Panc1 (cell line): ENCODE results near the gene CDC23. TPM values are rescaled to one million over a fixed set of nuclear protein-coding genes. Genes with fewer than 3 reads are reported as not detected.

Source experiments
- ATAC-seq: fragments of 200-7000 bp; cut with Tn5 transposase; 2 replicates; pipeline ENCODE4 v1.9.1; 2020; ENCODE audit warnings: mild to moderate bottlenecking, moderate library complexity
- BruUV-seq: library from RNA; stranded (reverse); fragments of 400-500 nt; replicated peaks from 2 replicates; lab custom pipeline; 2021; lab: Mats Ljungman, UMichigan
- CTCF ChIA-PET: fragments of 300-600 bp; sonication (Branson Sonifier 250); formaldehyde crosslinking; loops from one replicate; lab custom pipeline; 2022; ENCODE audit warnings: antibody characterized with exemption; lab: Charles Lee
- POLR2A ChIA-PET: fragments of 300-600 bp; sonication (Branson Sonifier 250); formaldehyde crosslinking; loops from one replicate; lab custom pipeline; 2022; ENCODE audit warnings: antibody characterized with exemption; lab: Charles Lee
- DNase-seq: peaks from one replicate; pipeline ENCODE4 v3.0.0-alpha.2; 2010; ENCODE audit warnings: low read depth, low spot score
- H3K27ac ChIP-seq: 2 replicates; pipeline ENCODE4 v1.5.1; 2011; ENCODE audit warnings: mild to moderate bottlenecking, low read length, inconsistent platforms
- H3K27me3 ChIP-seq: fragments of 200-500 bp; sonication (Bioruptor generic); 2 replicates; pipeline ENCODE4 v1.6.0; 2014; ENCODE audit warnings: low read length, inconsistent platforms; ENCODE audit not compliant: control insufficient read depth, insufficient read depth
- H3K36me3 ChIP-seq: fragments of 200-500 bp; sonication (Bioruptor generic); 2 replicates; pipeline ENCODE4 v1.5.1; 2014; ENCODE audit warnings: inconsistent platforms, mild to moderate bottlenecking, low read length, moderate library complexity; ENCODE audit not compliant: control insufficient read depth, insufficient read depth
- H3K4me1 ChIP-seq: 2 replicates; pipeline ENCODE4 v1.5.1; 2011; ENCODE audit warnings: inconsistent platforms, mild to moderate bottlenecking, low read length, moderate library complexity; ENCODE audit not compliant: control insufficient read depth, insufficient read depth
- H3K4me3 ChIP-seq, 2 experiments: 2 replicates each; pipeline ENCODE4 v1.5.1; 2011 to 2012; ENCODE audit warnings: low read depth in 2 of 2, low read length in 2 of 2, mild to moderate bottlenecking in 2 of 2, inconsistent platforms in 1 of 2, moderate library complexity in 1 of 2
- H3K9me3 ChIP-seq: fragments of 200-500 bp; sonication (Bioruptor generic); 2 replicates; pipeline ENCODE4 v1.5.1; 2014; ENCODE audit warnings: low read depth, mild to moderate bottlenecking, inconsistent platforms, low read length, moderate library complexity; ENCODE audit not compliant: control insufficient read depth, insufficient read depth
- POLR2AphosphoS5 ChIP-seq: IDR thresholded peaks from 2 replicates; pipeline ENCODE4 v1.6.1; 2012; ENCODE audit warnings: mild to moderate bottlenecking, low read depth, low read length, moderate library complexity
- SIN3A ChIP-seq: IDR thresholded peaks from 2 replicates; pipeline ENCODE4 v1.6.1; 2012; ENCODE audit warnings: low read depth, mild to moderate bottlenecking, low read length, moderate library complexity, borderline replicate concordance; ENCODE audit not compliant: insufficient read depth
- TCF7L2 ChIP-seq: IDR thresholded peaks from 2 replicates; pipeline ENCODE4 v1.6.1; 2011; ENCODE audit warnings: mild to moderate bottlenecking, low read depth, low read length, inconsistent platforms
- in situ Hi-C: cut with HindIII; loops from 2 replicates; pipeline ENCODE4 v1.10.0; 2016; ENCODE audit warnings: low sequenced_read_pairs, low pct_unique_long_range_greater_than_20kb
- intact Hi-C: fragments of 100-400 bp; cut with micrococcal nuclease; formaldehyde crosslinking; loops from one replicate; pipeline ENCODE4 v1.10.0; 2022; ENCODE audit not compliant: unreplicated experiment
- total RNA-seq: library from RNA; stranded (reverse); gene quantifications from one replicate; pipeline ENCODE4 v1.2.1, GENCODE V29; 2021; ENCODE audit not compliant: unreplicated experiment
- TF ChIP-seq, protein P1 (sequence below), 2 experiments: IDR thresholded peaks; 2 replicates each; pipeline ENCODE4 v1.6.1; 2011 to 2012; ENCODE audit warnings: low read depth in 2 of 2, control low read depth in 1 of 2, low read length in 1 of 2, mild to moderate bottlenecking in 1 of 2, moderate library complexity in 1 of 2; ENCODE audit not compliant: insufficient read depth in 1 of 2
- TF ChIP-seq, protein P2 (sequence below): fragments of 450-650 bp; IDR thresholded peaks from 2 replicates; pipeline ENCODE4 v1.5.1; 2017; ENCODE audit warnings: mild to moderate bottlenecking

CDC23 gene
- total RNA-seq, 1 experiment from 2014 or later, result 44.7 TPM

DNA sequence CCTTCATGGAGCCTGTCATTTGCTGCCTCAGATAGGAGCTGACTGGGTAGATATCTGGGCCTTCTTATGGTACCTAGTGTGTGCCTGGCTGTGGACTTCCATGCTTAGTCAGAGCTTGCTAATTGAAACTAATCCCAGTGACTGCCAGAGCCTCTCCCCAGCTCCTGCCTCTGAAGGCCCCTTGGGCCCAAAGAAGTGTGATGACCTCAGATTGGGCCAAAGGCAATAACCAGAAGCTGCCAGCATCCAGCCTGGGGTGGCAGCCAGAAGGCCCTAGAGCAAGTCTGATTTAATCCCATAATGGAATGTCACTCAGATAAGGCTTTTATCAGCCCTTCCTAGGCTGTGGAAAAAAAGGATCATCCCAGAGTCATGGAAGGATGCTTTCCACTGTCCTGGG, 17.1 kb upstream of the CDC23 start:
- ATAC-seq (peak; percentile 77), DNase-seq (no peak)
- in situ Hi-C loops (no loop called here), intact Hi-C loops (no loop called here)
- Histone ChIP-seq H3K27me3 (no peaks in the 10 kb centered on the region), H3K36me3 (no peaks in the 10 kb centered on the region), H3K4me3 (no peak overlapping the region), H3K9me3 (no peaks in the 10 kb centered on the region), H3K4me1 (peaks cover 12% of the 10 kb centered on the region), H3K27ac (no peak overlapping the region)
- POLR2A ChIA-PET, result interaction anchor here (0.5 to 0.7 kb wide), 2 partner anchors 172 to 910 kb away, joined by 3 to 4 read pairs; no protein-coding TSS in a partner anchor
- TF ChIP-seq, protein P1, sequence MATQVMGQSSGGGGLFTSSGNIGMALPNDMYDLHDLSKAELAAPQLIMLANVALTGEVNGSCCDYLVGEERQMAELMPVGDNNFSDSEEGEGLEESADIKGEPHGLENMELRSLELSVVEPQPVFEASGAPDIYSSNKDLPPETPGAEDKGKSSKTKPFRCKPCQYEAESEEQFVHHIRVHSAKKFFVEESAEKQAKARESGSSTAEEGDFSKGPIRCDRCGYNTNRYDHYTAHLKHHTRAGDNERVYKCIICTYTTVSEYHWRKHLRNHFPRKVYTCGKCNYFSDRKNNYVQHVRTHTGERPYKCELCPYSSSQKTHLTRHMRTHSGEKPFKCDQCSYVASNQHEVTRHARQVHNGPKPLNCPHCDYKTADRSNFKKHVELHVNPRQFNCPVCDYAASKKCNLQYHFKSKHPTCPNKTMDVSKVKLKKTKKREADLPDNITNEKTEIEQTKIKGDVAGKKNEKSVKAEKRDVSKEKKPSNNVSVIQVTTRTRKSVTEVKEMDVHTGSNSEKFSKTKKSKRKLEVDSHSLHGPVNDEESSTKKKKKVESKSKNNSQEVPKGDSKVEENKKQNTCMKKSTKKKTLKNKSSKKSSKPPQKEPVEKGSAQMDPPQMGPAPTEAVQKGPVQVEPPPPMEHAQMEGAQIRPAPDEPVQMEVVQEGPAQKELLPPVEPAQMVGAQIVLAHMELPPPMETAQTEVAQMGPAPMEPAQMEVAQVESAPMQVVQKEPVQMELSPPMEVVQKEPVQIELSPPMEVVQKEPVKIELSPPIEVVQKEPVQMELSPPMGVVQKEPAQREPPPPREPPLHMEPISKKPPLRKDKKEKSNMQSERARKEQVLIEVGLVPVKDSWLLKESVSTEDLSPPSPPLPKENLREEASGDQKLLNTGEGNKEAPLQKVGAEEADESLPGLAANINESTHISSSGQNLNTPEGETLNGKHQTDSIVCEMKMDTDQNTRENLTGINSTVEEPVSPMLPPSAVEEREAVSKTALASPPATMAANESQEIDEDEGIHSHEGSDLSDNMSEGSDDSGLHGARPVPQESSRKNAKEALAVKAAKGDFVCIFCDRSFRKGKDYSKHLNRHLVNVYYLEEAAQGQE (IDR thresholded peaks at IDR 0.05; ENCODE audit: insufficient read depth in 1 of 2, low read depth in 2 of 2, low read length in 1 of 2), result no peak
- TF ChIP-seq SIN3A (no peak), TCF7L2 (no peak), POLR2AphosphoS5 (no peak)
- TF ChIP-seq, protein P2, sequence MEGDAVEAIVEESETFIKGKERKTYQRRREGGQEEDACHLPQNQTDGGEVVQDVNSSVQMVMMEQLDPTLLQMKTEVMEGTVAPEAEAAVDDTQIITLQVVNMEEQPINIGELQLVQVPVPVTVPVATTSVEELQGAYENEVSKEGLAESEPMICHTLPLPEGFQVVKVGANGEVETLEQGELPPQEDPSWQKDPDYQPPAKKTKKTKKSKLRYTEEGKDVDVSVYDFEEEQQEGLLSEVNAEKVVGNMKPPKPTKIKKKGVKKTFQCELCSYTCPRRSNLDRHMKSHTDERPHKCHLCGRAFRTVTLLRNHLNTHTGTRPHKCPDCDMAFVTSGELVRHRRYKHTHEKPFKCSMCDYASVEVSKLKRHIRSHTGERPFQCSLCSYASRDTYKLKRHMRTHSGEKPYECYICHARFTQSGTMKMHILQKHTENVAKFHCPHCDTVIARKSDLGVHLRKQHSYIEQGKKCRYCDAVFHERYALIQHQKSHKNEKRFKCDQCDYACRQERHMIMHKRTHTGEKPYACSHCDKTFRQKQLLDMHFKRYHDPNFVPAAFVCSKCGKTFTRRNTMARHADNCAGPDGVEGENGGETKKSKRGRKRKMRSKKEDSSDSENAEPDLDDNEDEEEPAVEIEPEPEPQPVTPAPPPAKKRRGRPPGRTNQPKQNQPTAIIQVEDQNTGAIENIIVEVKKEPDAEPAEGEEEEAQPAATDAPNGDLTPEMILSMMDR, result no peak
- no TSS peak for BruUV-seq
- CTCF ChIA-PET, result no interaction called here

DNA sequence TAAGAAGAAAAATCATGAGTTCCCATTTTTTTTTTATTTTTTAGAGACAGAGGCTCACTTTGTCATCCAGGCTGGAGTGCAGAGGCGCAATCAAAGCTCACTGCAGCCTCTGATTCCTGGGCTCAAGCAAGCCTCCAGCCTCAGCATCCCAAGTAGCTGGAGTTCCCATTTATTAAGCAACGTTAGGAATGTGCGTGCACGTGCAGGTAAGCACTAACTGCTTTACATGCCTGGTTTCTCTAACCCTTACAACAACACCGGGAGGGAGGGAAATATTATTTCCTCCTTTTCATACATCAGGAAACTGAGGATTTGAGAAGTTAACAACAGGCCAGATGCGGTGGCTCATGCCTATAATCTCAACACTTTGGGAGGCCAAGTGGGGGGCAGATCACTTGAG, 16.3 kb upstream of the CDC23 start:
- BruUV-seq, result no TSS peak
- TF ChIP-seq, protein P1 (IDR thresholded peaks at IDR 0.05; ENCODE audit: insufficient read depth in 1 of 2, low read depth in 2 of 2, low read length in 1 of 2), result no peak
- TF ChIP-seq POLR2AphosphoS5 (no peak), SIN3A (no peak), TCF7L2 (no peak)
- TF ChIP-seq, protein P2, result no peak
- in situ Hi-C loops, result no loop called here
- intact Hi-C loops, result no loop called here
- Histone ChIP-seq H3K9me3 (no peaks in the 10 kb centered on the region), H3K4me1 (peaks cover 12% of the 10 kb centered on the region), H3K27me3 (no peaks in the 10 kb centered on the region), H3K4me3 (no peak overlapping the region), H3K36me3 (no peaks in the 10 kb centered on the region), H3K27ac (no peak overlapping the region)
- POLR2A ChIA-PET, result interaction anchor here (0.7 kb wide), 2 partner anchors 13 to 16 kb away, joined by 7 read pairs; no protein-coding TSS in a partner anchor
- no peak for DNase-seq
- ATAC-seq, result no peak
- CTCF ChIA-PET, result interaction anchor here (0.5 kb wide), 1 partner anchor 23 kb away, joined by 6 read pairs; no protein-coding TSS in a partner anchor
